GM19043 (cell line): ENCODE results near the gene BCKDHA.
A peak's percentile ranks its signal among the peaks of the same experiment; 100 is the strongest.

Source experiments
- ATAC-seq: cut with Tn5 transposase; IDR thresholded peaks from one replicate; pipeline ENCODE4 v1.9.1; 2021; ENCODE audit warnings: low read depth; ENCODE audit not compliant: unreplicated experiment

BCKDHA gene

DNA sequence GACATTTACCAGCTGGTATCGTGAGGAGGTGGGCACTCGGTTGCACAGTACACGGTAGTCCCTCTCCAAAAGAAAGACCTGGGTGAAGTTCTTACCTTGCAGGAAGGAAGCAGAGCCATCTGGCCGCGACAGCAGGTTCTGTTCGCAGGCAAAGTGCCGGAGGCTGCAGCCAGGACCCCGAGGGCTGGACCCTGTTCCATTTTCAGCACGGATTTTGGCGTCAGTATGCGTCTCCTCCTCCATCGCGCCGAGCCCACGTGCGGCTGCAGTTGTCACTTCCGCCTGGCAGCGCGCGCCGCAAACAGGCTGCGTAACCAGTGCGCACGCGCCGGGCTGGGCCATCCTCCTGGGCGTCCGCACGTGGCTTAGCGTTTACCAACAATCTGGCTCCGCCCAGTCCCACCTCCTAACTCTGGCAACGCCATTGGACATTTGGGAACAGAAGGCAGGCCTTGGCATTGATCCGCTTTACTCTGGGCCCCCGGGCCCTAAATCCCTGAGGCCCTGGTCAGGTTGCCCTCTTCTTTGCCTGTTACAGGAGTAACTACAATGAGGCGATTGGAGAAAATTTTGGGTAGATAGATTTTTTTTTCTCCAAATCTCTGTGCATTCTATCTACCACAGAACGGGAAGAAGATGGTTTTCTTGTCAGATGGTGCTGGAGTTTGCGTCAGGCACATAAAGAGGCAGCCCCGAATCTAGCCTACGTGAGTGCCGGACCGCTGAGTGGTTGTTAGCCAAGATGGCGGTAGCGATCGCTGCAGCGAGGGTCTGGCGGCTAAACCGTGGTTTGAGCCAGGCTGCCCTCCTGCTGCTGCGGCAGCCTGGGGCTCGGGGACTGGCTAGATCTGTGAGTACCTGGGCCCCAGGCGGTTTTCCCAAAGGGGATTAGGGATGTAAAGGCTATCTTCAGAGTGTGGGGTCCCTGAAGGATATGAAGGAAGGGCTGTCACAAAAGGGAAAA, at the start of gene BCKDHA, which contains the start of gene EXOSC5:
Gene BCKDHA, plus strand, starts transcription at position 733 of the 964 bp plus-strand sequence. Its CDS starts 10 bp downstream, at position 743.
Gene EXOSC5, minus strand, starts transcription at position 274 of the 964 bp plus-strand sequence. Its CDS starts 31 bp downstream, at position 243.
- peak; percentile 88 for ATAC-seq

DNA sequence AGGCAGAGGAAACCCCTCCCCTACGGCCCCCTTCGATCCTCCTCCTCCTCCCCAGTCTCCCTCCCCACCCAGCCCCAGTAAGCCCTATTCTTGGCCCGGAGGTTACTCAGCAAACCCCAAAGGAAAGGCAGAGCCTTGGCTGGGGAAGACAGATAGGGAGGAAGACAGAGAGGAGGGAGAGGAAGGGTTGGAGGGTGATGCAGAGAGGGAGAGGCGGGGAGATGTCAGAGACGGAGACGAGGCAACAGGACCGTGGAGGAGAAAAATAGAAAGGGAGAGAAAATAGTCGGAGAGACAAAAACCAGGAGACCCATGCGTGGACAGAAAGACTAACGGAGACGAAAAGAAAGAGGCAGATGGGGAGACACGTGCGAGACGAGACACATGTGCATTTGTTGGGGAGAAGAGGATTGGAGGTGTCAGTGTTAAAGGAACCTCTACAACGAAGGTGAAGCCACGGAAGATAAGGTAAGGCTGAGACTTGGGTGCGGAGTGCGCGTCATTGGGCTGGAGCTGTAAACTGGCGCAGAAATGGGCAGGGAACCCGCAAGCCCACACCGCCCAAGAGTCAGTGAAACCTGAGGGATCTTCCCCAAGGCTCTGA, 46.8 kb upstream of the BCKDHA start:
- no peak for ATAC-seq

DNA sequence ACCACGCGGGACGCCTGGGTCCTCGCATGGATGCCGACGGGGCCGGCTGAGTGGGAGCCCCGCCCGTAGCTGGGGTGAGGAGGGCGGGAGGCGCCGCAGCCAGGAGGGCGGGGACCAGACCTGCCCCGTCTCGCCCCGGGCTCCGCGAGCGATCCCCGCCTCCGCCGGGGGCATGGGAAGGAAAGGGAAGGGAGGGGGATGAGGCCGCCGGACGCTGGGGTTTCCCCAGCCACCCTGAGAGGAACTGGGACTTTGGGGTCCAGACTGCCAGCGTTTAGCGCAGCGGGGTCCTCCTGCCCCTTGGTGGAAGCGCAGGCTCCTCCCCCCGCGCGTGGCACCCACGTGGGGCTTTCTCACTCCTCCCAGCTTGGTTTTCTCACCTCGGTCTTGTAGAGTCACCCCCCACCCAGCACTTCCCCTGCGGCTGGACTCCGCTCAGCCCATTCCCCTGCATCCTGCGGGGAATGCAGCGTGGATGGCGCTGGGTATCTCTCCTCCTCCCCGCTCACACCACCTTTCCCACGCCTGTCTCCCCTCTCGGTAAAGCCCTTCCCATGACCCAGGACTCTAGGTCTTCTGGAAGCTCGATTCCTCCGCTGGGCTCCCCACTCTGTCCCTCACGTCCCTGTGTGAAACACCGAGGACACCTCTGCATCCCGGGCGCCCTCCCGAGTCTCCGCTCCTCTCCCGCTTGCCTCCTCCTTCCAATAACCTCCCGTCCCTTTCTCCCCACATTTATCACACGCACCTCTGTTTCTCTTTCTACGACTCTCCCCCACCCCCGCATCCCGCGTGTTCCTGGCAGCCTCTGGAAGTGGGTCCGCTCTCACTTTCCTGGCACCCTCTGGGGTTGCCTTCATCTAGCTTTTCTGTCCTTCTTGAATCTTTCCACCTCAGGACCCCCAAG, 46.0 kb upstream of the BCKDHA start:
- ATAC-seq = no peak

DNA sequence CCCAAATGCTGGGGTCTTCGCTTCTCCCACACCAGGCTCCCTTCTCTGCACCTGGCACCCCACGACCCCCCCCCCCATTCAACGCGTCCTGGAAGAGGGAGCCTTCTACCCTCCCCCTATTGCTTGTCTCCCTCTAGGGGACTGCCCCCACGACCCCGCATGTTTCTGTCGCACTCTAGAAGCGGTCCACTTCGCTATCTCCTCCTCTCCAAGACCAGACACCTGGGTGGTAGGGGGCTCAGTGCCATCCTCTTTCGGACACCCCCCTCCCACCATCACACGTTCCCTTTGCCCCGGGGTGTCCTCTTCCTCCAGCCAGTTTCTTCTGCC, 45.4 kb upstream of the BCKDHA start:
- ATAC-seq = no peak

DNA sequence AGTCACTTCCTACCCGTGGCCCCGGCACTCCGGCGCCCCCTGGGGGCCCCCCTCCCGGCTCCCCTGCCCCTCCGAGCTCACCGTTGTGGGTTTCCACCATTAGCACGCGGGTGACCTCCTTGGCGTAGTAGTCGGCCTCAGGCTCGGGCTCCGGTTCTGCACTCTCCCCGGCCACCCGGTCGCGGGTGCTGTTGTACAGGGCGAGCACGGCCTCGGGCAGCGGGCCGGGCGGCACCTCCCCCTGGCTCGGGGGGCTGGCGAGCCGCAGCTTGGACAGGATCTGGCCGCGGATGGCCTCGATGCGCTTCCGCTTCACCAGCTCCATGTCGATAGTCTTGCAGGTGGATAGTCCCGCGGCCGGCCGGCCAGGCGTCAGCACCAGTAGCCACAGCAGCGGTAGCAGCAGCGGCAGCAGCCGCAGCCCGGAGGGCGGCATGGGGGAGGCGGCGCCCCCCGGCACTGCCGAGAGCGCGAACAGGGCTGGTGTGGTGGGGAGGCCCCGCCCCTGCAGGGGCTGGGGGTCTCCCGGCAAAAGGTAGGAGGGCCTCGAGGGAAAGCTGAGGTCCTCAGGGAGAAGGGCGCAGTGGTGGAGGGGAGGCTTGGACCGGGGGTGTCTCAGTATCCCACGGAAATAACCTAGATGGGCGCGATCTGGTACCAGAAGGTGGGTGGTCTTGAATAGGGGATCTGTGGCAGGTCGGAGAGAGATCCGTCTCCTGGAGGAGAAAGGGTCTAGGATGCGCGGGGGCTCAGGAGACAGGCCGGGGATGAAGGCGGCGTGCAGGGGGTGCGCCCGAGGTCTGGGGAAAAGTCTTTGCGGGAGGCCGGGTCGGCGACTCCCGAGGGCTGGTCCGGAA, 44.8 kb upstream of the BCKDHA start:
- no peak for ATAC-seq

DNA sequence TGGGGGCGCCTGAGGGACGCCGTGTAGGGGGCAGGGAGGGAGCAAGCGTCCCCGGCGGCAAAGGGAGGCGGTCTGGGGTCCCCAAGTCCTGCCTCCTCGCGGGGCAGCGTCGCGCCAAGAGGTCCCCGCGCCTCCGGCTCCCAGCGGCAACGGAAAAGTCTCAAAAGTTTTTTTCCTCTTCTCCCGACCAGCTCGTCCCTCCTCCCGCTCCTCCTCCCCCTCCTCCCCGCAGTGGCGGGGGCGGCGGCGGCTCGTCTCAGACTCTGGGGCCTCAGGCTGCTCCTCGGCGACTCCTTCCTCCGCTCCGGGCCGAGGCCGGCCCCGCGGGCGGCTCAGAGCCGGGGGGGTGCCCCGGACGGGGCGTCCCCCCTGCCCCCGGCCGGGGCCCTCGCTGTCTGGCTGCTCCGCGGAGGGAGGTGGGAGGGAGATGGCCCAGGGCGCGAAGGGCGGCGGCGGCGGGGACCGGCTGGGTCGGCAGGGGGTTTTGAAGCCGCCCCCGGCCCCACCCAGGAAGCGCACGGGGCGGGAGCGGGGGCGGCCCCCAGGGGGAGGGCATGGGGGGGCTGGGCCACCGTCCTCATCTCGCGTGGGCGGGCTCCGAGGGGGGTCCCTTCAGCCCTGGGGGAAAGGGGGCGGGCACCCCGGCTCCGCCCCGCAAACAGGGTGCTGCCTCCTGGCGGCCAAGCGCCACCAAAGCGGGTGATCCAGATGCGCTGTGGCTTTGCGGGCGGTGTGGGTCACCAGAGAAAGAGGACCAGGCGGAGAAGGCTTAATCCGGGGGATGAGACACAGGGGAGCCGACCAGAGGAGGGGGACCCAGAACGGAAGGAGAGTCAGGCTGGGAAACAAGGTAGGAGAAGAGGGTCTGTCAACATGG, 43.9 kb upstream of the BCKDHA start, which contains the start of gene TGFB1:
Gene TGFB1, minus strand, starts transcription at position 457 of the 877 bp plus-strand sequence. CDS start 878 bp downstream, outside the sequence.
- no peak for ATAC-seq

DNA sequence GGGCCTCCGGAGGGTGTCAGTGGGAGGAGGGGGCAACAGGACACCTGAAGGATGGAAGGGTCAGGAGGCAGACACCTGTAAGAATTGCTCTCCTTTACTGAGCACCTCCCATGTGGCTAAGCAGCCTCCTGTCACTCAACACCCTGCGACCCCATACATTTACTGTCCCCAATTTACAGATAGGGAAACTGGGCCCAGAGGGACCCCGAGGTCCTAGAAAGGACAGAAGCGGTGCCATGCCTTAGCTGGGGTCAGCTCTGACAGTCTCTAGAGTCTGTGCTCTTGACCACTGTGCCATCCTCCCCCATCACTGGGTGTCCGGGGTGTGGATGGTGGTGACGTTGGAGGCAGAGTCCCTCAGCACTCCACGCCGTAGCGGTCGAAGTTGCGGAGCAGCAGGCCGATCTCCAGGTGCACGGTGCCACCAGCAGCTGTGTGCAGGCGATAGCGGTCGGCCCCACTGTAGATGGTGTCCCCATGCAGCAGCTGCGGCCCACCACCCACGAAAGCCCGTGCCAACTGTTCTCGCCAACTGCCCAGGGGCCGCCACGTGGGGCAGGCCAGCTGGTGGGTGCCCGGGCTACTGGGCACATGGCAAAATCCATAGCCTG, 43.2 kb upstream of the BCKDHA start:
- ATAC-seq = no peak

DNA sequence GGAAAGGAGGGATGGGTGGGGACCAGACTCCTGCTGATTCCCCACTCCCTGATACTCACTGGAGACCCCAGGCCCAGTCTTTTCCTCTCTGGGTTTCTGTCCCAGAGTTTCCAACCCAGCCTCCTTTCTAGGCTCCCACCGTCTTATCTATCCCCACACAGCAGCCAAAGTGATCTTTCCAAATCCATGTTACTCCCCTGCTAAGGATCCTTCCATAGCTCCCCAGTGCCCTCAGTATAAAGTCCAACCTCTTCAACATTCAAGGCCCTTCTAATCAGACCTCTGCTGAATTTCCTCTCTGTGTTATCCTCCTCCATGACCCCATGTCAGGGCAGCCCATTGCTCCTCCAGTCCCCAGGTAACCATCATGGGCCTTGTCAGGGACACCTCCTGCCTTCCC, 42.6 kb upstream of the BCKDHA start:
- no peak for ATAC-seq

DNA sequence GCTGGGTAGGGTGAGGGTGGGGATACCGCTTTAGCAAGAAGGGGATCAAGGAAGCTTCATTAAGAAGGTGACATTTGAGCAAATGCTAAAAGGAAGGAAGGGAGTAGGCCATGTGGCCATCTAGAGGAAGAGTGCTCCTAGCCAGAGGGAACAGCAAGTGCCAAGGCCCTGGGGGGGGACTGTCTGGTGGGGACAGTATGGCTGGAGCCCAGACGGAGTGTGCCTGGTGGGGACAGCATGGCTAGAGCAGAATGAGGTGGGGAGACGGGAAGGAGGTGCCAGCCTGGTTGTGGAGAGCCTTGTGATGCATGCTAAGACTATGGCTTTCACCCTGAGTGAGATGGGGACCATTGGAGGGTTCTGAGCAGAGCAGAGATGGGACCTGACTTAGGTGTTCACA, 41.8 kb upstream of the BCKDHA start:
- no peak for ATAC-seq

DNA sequence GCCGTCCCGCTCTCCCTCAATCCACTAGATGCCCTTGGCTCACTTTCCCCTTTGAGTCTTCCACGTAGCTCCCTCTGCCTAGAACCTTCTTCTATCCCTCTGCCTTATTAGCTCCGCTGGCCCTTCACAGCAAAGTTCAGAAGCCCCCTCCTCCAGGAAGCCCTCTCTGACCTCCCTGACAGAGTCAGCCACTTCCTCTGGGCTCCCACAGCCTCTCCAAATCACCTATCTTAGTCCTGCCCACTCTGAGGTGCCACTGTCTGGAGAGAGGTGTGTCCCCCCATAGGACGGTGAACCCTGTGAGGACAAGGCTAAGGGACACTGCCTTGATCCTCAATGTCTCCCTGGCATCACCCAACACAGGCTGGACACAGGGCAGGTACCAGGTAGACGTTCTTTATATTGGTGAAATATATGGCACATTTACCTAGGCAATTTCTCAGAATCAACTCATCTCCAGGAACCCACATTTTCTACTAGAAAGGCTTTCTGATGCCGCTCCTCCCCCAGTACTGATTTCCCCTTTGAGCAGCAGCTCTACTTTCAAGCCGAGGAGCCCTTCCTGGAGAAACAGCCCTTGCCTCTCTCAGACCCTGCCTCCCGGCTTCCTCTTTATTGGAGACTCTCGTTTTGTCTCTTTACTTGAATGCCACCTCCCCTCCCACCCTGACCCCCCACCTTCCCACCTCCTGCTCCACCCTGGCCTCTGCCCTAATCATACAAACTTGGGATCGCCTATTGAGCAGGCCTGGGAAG, 40.5 kb upstream of the BCKDHA start:
- ATAC-seq = no peak

DNA sequence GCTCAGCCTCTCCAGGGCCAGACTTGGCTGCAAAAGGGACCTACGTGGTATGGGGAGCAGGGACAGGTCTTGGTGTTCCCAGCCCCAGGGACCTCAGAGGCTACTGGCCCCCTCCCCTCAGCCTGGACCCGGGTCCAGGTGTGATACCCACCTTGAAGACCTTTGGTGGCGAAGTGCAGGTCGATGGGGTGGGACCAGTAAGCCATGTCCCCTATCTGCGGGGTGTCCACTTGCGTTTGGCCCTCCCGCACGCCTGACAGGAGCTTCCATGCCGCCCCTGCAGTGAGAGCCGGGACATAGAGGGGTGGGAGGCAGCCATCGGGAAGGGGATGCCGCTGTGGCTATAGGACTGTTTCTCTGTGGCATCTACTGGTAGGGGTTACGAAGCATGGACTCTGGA, 39.9 kb upstream of the BCKDHA start:
- no peak for ATAC-seq

DNA sequence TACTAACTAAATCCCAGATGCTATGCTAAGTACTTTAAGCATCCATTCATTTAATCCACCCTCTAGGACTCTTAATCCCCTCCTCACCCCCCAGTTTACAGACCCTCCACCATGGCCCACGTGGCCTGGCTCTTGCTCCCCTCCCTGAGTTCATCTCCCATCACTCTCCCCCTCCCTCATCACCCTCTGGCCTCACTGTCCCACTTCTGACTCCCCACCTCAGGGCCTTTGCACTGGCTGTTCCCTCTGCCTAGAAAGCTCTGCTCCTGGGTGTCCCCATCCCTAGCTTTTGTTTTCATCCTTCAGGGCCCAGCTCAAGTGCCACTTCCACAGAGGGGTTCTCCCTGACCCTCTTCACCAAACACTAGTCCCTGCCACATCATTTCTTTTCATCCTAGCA, 37.9 kb upstream of the BCKDHA start:
- no peak for ATAC-seq

DNA sequence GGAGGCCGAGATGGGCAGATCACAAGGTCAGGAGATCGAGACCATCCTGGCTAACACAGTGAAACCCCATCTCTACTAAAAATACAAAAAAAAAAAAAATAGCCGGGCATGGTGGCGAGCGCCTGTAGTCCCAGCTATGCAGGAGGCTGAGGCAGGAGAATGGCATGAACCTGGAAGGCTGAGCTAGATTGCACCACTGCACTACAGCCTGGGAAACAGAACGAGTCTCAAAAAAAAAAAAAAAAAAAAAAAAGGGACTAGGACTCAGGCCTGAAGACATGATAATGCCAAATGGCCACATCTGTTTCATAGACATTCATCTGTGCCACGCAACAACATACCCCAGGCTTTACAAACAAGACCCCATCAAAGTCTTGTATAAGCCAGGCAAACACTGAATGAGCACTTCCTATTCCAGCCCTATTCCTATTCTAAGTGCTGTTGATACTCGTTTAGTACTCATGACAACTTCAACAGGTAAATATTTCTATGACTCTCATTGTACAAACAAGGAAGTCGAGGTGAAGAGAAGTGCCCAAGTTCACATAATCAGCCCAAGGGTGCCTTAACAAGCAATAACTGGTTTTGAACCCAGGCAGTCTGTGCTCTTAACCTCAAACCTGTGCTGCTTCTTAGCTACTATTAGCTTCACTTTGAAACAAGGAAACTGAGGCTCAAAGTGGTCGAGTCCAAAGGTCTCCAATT, 35.3 kb upstream of the BCKDHA start:
- ATAC-seq = no peak

DNA sequence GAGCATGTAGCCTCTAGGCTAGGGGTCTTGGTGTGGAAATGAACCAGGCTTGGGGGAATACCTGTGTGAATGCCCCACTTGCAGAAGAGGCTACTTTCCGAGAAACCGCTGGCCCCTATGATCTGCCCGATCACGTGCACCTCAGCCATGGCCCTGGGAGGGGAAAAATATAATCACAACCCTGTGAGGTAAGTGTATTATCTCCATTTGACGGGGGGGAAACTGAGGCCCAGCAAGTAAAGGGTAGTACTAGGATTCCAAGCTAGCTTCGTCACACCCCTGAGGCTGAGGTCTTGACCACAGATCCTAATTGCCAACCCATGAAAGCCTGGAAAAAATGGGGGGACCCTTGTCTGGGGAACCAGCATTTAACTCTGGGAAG, 34.3 kb upstream of the BCKDHA start:
- no peak for ATAC-seq

DNA sequence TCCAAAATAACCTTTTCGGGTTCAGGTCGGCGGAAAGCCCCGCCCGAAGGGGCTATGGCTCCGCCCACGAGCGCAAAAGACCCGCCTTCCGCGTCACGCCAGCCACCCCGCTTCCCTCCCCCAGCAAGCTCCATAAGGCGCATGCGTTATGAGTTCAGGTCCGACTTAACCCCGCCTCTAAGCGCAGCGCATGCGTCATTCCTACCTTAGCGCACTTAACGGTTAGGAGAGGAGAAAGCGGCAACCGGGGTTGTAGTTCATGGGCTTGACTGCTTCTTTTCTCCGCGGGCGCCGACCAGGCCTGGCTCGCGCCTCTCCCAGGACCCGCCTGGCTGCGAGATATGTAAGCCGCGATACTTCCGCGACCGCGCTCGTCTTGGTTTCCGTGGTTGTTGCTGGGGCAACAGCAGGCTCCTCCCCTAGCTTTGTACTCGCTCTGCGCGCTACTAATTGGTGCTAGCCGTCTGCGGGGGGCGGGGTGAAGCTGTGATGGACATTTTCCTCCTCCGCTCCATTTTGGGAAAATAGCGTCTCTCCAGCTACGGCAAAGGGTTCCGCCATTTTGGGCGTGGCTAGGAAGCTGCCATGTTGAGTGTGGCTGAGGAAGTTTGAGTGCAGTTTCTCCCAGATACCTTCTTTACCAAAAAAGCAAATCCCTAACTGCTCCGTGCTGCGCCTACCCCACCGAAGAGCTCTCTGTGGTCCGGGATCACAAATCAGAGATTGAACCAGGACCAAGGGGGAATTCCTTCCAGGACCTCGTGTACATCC, 33.7 kb upstream of the BCKDHA start, which contains the start of gene B9D2:
Gene B9D2, minus strand, starts transcription at position 397 of the 771 bp plus-strand sequence. CDS start 630 bp downstream, outside the sequence.
- ATAC-seq = peak; percentile 69
